GM12878 (cell line): ENCODE data around the gene EHD1. TPM values are rescaled to one million over a fixed set of nuclear protein-coding genes. Genes with fewer than 3 reads are reported as not detected.

Experiments
- ATAC-seq: fragments of 200-7000 bp; cut with Tn5 transposase; 3 replicates; pipeline ENCODE4 v1.9.1; 2020; ENCODE audit warnings: mild to moderate bottlenecking, moderate library complexity
- BruUV-seq: library from RNA; stranded (reverse); fragments of 400-500 nt; replicated peaks from 2 replicates; lab custom pipeline; 2021; lab: Mats Ljungman, UMichigan
- CTCF ChIA-PET: fragments of 300-600 bp; sonication (Branson Sonifier 250); formaldehyde crosslinking; extraction: SDS; loops from one replicate; lab custom pipeline; 2021; ENCODE audit warnings: inconsistent platforms; lab: Yijun Ruan, JAX
- POLR2A ChIA-PET: fragments of 350-600 bp; formaldehyde crosslinking; extraction: SDS; loops from one replicate; lab custom pipeline; 2021; ENCODE audit warnings: inconsistent platforms; lab: Charles Lee
- RAD21 ChIA-PET: fragments of 300-600 bp; sonication (Branson Sonifier 250); formaldehyde crosslinking; loops from one replicate; lab custom pipeline; 2023; ENCODE audit warnings: antibody characterized with exemption; ENCODE audit not compliant: unreplicated experiment; lab: Charles Lee
- SMC1A ChIA-PET: fragments of 300-600 bp; sonication (Branson Sonifier 250); formaldehyde crosslinking; loops from one replicate; lab custom pipeline; 2023; ENCODE audit not compliant: unreplicated experiment, uncharacterized antibody; lab: Charles Lee
- DNase-seq: peaks from one replicate; pipeline ENCODE4 v3.0.0-alpha.2; 2011; ENCODE audit warnings: low read depth, low spot score
- FAIRE-seq: peaks from 3 replicates; lab custom pipeline; 2011; peaks lifted over from hg19 to GRCh38; lab: Jason Lieb, UNC
- H2AFZ ChIP-seq: 2 replicates; pipeline ENCODE4 v1.6.0; 2011; ENCODE audit warnings: low read depth, low read length, control low read depth; ENCODE audit not compliant: control insufficient read depth
- H3K27ac ChIP-seq: 2 replicates; pipeline ENCODE4 v1.5.1; 2011; ENCODE audit warnings: control low read depth; ENCODE audit not compliant: control insufficient read depth, insufficient read depth
- H3K27me3 ChIP-seq, 2 experiments: replicated peaks in 1 of 2; 2 replicates each; pipeline versions ENCODE4 v1.6.0 to v1.6.1; 2011; ENCODE audit warnings: low read length in 1 of 2; ENCODE audit not compliant: control insufficient read depth in 2 of 2, insufficient read depth in 2 of 2
- H3K36me3 ChIP-seq, 2 experiments: 2 replicates each; pipeline ENCODE4 v1.5.1; 2011; ENCODE audit warnings: low read length in 1 of 2; ENCODE audit not compliant: control insufficient read depth in 2 of 2, insufficient read depth in 2 of 2
- H3K4me1 ChIP-seq: 2 replicates; pipeline ENCODE4 v1.6.1; 2011; ENCODE audit warnings: mild to moderate bottlenecking, low read length, moderate library complexity, mixed read lengths; ENCODE audit not compliant: control insufficient read depth, insufficient read depth
- H3K4me2 ChIP-seq: 2 replicates; pipeline ENCODE4 v1.6.0; 2011; ENCODE audit warnings: control low read depth; ENCODE audit not compliant: control insufficient read depth, insufficient read depth
- H3K4me3 ChIP-seq: fragments of 200-600 bp; sonication (generic); 2 replicates; pipeline ENCODE4 v1.5.1; 2016
- H3K79me2 ChIP-seq: 2 replicates; pipeline ENCODE4 v1.6.0; 2011; ENCODE audit warnings: low read length; ENCODE audit not compliant: control insufficient read depth, insufficient read depth
- H3K9ac ChIP-seq: 2 replicates; pipeline ENCODE4 v1.8.0; 2011; ENCODE audit warnings: low read length, control low read depth, mixed read lengths; ENCODE audit not compliant: control insufficient read depth, insufficient read depth
- H3K9me3 ChIP-seq: replicated peaks from 3 replicates; pipeline ENCODE4 v1.5.1; 2011; ENCODE audit warnings: mild to moderate bottlenecking, low read length; ENCODE audit not compliant: control insufficient read depth, insufficient read depth
- H4K20me1 ChIP-seq: 2 replicates; pipeline ENCODE4 v1.6.0; 2011; ENCODE audit not compliant: control insufficient read depth, insufficient read depth
- BRCA1 ChIP-seq: IDR thresholded peaks from 2 replicates; pipeline ENCODE4 v1.6.1; 2011; ENCODE audit warnings: low read depth, low read length, improper control_type of control experiment
- CBFB ChIP-seq: IDR thresholded peaks from 2 replicates; pipeline ENCODE4 v1.6.1; 2016; ENCODE audit warnings: antibody characterized with exemption, low read depth
- IKZF2 ChIP-seq, 2 experiments: fragments of 450-650 bp; IDR thresholded peaks; 2 replicates each; pipeline ENCODE4 v1.6.1; 2017; ENCODE audit warnings: mild to moderate bottlenecking in 2 of 2, moderate library complexity in 2 of 2
- IRF4 ChIP-seq: IDR thresholded peaks from 2 replicates; pipeline ENCODE4 v1.6.1; 2011; ENCODE audit warnings: low read depth, low read length
- MEF2B ChIP-seq: fragments of 450-650 bp; IDR thresholded peaks from 2 replicates; pipeline ENCODE4 v1.6.1; 2018; ENCODE audit warnings: mild to moderate bottlenecking, moderate library complexity; ENCODE audit not compliant: partially characterized antibody, poor library complexity, severe bottlenecking
- NKRF ChIP-seq: fragments of 450-650 bp; conservative IDR thresholded peaks from 2 replicates; pipeline ENCODE4 v1.6.1; 2017; ENCODE audit warnings: mild to moderate bottlenecking, moderate library complexity
- NR2C1 ChIP-seq: fragments of 450-650 bp; IDR thresholded peaks from 2 replicates; pipeline ENCODE4 v1.6.1; 2017; ENCODE audit warnings: antibody characterized with exemption, mild to moderate bottlenecking, moderate library complexity
- RELA ChIP-seq: fragments of 450-650 bp; IDR thresholded peaks from 2 replicates; pipeline ENCODE4 v1.8.0; 2014; ENCODE audit warnings: borderline replicate concordance; ENCODE audit not compliant: partially characterized antibody
- SP1 ChIP-seq: IDR thresholded peaks from one replicate; pipeline ENCODE4 v1.6.1; 2011; ENCODE audit warnings: low read depth, low read length
- TAF1 ChIP-seq: IDR thresholded peaks from 2 replicates; pipeline ENCODE4 v1.6.1; 2011; ENCODE audit warnings: mild to moderate bottlenecking, low read depth, low read length, borderline replicate concordance
- ZBED1 ChIP-seq: IDR thresholded peaks from 2 replicates; pipeline ENCODE4 v1.6.1; 2016; ENCODE audit warnings: borderline replicate concordance
- ZSCAN29 ChIP-seq: fragments of 450-650 bp; IDR thresholded peaks from 2 replicates; pipeline ENCODE4 v1.6.1; 2017; ENCODE audit warnings: mild to moderate bottlenecking, moderate library complexity
- WGBS: methylation state at CpG from one replicate; pipeline ENCODE4 v1.1.6; 2016; ENCODE audit warnings: low lambda C conversion rate; ENCODE audit not compliant: insufficient replicate concordance, insufficient coverage; ENCODE audit errors: missing lambda C conversion rate; 5-methylcytosine and 5-hydroxymethylcytosine counted together
- in situ Hi-C: fragments of 300-500 bp; cut with MboI; formaldehyde crosslinking; loops from 9 replicates; pipeline ENCODE4 v1.14.3; 2018; ENCODE audit warnings: mixed read lengths
- intact Hi-C: fragments of 100-400 bp; cut with micrococcal nuclease; formaldehyde crosslinking; loops from one replicate; pipeline ENCODE4 v1.14.2; 2022; ENCODE audit not compliant: unreplicated experiment
- polyA plus RNA-seq, 11 experiments: library from polyadenylated mRNA; depleted of rRNA in 4 of 11; unstranded in 6 of 11; stranded (reverse) in 5 of 11; fragments of >200 nt; fragmentation: Nextera tagmentation in 4 of 11; fragmentation: Illumina TruSeq in 1 of 11; extraction: Ambion mirVana in 4 of 11; extraction: Trizol in 1 of 11; gene quantifications; 1 replicate in 1 of 11; 2 replicates in 10 of 11; pipeline versions ENCODE4 v1.2.1 to v1.2.3, GENCODE V29; 2011 to 2016; ENCODE audit warnings: inconsistent platforms in 2 of 11, missing spikeins in 2 of 11, low read depth in 1 of 11
- total RNA-seq, 4 experiments: library from RNA; depleted of rRNA in 3 of 4; stranded (reverse); fragments of >200 nt in 3 of 4; fragmentation: Illumina TruSeq in 1 of 4; extraction: Trizol in 1 of 4; gene quantifications; 2 replicates each; pipeline versions ENCODE4 v1.2.1 to v1.2.3, GENCODE V29; 2013 to 2021
- TF ChIP-seq, protein P1 (sequence below): fragments of 150-350 bp; IDR thresholded peaks from 2 replicates; pipeline ENCODE4 v1.6.1; 2016; ENCODE audit warnings: low read depth, low read length

EHD1 gene
- total and polyA plus RNA-seq, 10 of the 15 experiments (the other 5 are each of a cell fraction or from before 2014, with no cell fraction given) = 1.0 to 165 (median 66.5) TPM

DNA sequence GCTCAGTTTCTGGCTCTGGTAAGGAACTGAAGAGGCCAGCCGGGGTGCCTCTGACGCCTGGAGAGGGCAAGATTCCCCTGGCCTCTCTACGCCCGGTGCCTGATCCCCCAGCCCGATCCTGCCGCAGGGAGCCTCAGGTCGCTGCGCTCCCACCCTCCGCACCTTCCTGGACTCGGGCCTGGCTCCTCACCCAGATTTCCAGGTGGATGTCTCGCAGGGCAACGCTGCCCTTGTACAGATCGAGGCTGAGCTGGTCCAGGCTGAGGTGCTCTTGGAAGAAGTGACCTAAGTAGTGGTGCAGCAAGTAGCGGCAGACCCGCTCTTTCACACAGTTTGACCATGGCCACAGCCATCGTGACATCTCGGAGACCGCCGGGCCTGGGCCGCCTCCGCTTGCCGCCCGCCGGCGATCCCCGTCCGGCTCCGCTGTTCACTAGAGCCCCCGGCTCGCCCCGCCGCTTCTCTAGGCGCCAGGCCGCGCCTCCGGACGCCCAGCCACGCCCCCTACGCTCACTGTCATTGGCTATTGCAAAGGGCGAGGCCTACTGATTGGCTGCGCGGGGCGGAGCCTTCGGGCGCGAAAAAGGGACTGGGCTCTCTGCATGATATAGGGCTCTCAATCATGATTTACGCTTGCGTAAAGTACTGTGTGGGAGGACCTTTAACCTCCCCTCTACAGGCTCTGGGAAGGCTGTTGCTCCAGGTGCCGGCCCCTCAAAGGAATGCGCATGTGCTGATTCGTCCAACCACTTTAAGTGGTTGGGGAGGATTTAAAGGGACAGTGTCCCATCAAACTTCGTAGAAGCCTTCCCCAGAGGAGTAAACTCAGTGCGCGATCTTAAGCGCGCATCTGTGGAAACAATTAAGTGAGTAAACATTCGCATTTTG is 38.6 kb upstream of the EHD1 start, which contains the start of gene ATG2A:
TSS of gene ATG2A (minus strand) at position 435 of the 888 bp plus-strand sequence. CDS start at position 361, 74 bp downstream.
- H4K20me1 ChIP-seq = no peaks in the 10 kb centered on the region
- intact Hi-C loops (loop anchor here (5.0 kb wide), 1 partner anchor 195 kb away; the partner anchor contains the start of gene TM7SF2), in situ Hi-C loops (no loop called here)
- H3K4me3 ChIP-seq = peak within 1 kb of the TSS; percentile 86
- H2AFZ ChIP-seq = peak within 1 kb of the TSS; percentile 60
- peak; percentile 99 for DNase-seq
- peaks cover 11% of the 10 kb centered on the region for H3K79me2 ChIP-seq
- no peaks in the 10 kb centered on the region; a peak in 1 of 4 replicates for H3K36me3 ChIP-seq
- peak; percentile 100 for FAIRE-seq
- POLR2A ChIA-PET = interaction anchor here (0.6 to 1.8 kb wide), 5 partner anchors 10 to 137 kb away, joined by 3 to 9 read pairs (median 3); no protein-coding TSS in a partner anchor
- H3K9ac ChIP-seq = peak within 1 kb of the TSS; percentile 83
- no peaks in the 10 kb centered on the region for H3K27me3 ChIP-seq
- no peaks in the 10 kb centered on the region for H3K9me3 ChIP-seq
- H3K27ac ChIP-seq = peak within 1 kb of the TSS; percentile 91
- RAD21 ChIA-PET = interaction anchor here (0.7 to 1.0 kb wide), 2 partner anchors 58 to 69 kb away, joined by 3 read pairs; no protein-coding TSS in a partner anchor
- H3K4me1 ChIP-seq = peaks cover 6% of the 10 kb centered on the region
- peak within 1 kb of the TSS; percentile 94 for H3K4me2 ChIP-seq
- SMC1A ChIA-PET = interaction anchor here (0.8 to 2.5 kb wide), 5 partner anchors 44 to 96 kb away, joined by 3 to 19 read pairs (median 4); partner anchors contain the start of gene BATF2
- ATAC-seq = peak; percentile 98
- TSS peak; percentile 78 for BruUV-seq
- CTCF ChIA-PET = interaction anchor here (0.6 to 2.3 kb wide), 12 partner anchors 10 to 201 kb away, joined by 3 to 18 read pairs (median 3); partner anchors contain the start of genes BATF2 and ZNHIT2
- under 1% methylated on average over 54 of the region's 57 CpGs for WGBS
- TF ChIP-seq BRCA1 = no peak
- no peak for TF ChIP-seq IRF4
- TF ChIP-seq MEF2B = no peak
- peak; percentile 94 for TF ChIP-seq SP1
- no peak for TF ChIP-seq ZBED1
- peak; percentile 53; the same call in 1 of the 2 replicates for TF ChIP-seq ZSCAN29
- TF ChIP-seq NKRF = peak; percentile 87
- TF ChIP-seq TAF1 = peak; percentile 74
- TF ChIP-seq NR2C1 = peak; percentile 81
- no peak for TF ChIP-seq IKZF2 (IDR thresholded peaks at IDR 0.05)
- TF ChIP-seq RELA = no peak
- peak; percentile 15; the same call in 1 of the 2 replicates for TF ChIP-seq CBFB
- TF ChIP-seq, protein P1, sequence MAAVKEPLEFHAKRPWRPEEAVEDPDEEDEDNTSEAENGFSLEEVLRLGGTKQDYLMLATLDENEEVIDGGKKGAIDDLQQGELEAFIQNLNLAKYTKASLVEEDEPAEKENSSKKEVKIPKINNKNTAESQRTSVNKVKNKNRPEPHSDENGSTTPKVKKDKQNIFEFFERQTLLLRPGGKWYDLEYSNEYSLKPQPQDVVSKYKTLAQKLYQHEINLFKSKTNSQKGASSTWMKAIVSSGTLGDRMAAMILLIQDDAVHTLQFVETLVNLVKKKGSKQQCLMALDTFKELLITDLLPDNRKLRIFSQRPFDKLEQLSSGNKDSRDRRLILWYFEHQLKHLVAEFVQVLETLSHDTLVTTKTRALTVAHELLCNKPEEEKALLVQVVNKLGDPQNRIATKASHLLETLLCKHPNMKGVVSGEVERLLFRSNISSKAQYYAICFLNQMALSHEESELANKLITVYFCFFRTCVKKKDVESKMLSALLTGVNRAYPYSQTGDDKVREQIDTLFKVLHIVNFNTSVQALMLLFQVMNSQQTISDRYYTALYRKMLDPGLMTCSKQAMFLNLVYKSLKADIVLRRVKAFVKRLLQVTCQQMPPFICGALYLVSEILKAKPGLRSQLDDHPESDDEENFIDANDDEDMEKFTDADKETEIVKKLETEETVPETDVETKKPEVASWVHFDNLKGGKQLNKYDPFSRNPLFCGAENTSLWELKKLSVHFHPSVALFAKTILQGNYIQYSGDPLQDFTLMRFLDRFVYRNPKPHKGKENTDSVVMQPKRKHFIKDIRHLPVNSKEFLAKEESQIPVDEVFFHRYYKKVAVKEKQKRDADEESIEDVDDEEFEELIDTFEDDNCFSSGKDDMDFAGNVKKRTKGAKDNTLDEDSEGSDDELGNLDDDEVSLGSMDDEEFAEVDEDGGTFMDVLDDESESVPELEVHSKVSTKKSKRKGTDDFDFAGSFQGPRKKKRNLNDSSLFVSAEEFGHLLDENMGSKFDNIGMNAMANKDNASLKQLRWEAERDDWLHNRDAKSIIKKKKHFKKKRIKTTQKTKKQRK = no peak
